ENCODE measurements around the gene PGA3. TPM values are rescaled to one million over a fixed set of nuclear protein-coding genes. Genes with fewer than 3 reads are reported as not detected.

Gene PGA3
- total RNA-seq, 1 donor from 2014 or later = not detected

DNA sequence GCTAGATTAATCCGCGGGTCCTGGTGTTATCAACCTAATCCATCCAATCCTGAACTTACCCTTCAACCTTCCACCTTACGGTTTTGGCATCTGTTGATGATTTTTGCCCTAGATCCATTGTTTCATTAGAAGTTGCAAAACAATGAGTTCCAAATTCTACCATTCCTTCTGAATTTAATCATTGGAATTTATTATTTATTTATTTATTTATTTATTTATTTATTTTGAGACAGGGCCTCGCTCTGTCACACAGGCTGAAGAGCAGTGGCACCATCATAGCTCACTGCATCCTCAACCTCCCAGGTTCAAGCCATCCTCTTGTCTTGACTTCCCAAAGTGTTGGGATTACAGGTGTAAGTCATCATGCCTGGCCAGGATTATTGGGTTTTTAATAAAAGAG lies 21.8 kb upstream of the PGA3 start:
- Mint-ChIP-seq H3K4me1 (ENCODE audit: low read depth) (no peaks in the 10 kb centered on the region), H3K9me3 (ENCODE audit: low read depth) (no peaks in the 10 kb centered on the region), H3K36me3 (ENCODE audit: low read depth) (no peaks in the 10 kb centered on the region), H3K4me3 (ENCODE audit: unreplicated experiment) (no peak overlapping the region), H3K27ac (ENCODE audit: unreplicated experiment) (no peak overlapping the region), H3K27me3 (ENCODE audit: low read depth) (peaks cover 19% of the 10 kb centered on the region)
- TF ChIP-seq, protein P1, sequence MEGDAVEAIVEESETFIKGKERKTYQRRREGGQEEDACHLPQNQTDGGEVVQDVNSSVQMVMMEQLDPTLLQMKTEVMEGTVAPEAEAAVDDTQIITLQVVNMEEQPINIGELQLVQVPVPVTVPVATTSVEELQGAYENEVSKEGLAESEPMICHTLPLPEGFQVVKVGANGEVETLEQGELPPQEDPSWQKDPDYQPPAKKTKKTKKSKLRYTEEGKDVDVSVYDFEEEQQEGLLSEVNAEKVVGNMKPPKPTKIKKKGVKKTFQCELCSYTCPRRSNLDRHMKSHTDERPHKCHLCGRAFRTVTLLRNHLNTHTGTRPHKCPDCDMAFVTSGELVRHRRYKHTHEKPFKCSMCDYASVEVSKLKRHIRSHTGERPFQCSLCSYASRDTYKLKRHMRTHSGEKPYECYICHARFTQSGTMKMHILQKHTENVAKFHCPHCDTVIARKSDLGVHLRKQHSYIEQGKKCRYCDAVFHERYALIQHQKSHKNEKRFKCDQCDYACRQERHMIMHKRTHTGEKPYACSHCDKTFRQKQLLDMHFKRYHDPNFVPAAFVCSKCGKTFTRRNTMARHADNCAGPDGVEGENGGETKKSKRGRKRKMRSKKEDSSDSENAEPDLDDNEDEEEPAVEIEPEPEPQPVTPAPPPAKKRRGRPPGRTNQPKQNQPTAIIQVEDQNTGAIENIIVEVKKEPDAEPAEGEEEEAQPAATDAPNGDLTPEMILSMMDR (IDR thresholded peaks at IDR 0.05) = no peak
- DNase-seq (ENCODE audit: low spot score) = no peak

DNA sequence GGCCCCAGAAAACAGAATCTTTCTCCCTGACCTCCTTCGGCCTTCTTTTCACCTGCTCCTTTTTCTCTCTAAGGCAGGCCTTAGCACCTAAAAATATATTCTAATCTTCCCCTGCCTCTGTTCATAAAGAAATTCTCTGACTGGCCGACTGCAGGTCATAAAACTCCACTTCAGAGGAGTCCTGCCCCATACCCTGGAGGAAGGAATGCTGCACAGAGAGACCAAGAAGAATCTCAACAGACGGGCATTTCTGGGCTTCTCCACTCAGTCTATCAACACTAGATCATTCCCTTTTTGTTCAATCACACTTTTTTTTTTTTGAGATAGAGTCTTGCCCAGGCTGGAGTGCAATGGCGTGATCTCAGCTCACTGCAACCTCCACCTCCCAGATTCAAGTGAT lies 19.7 kb upstream of the PGA3 start:
- H3K36me3 Mint-ChIP-seq (ENCODE audit: low read depth) = no peaks in the 10 kb centered on the region
- no peaks in the 10 kb centered on the region for H3K4me1 Mint-ChIP-seq (ENCODE audit: low read depth)
- no peaks in the 10 kb centered on the region for H3K9me3 Mint-ChIP-seq (ENCODE audit: low read depth)
- no peak overlapping the region for H3K4me3 Mint-ChIP-seq (ENCODE audit: unreplicated experiment)
- no peak overlapping the region for H3K27ac Mint-ChIP-seq (ENCODE audit: unreplicated experiment)
- TF ChIP-seq, protein P1 (IDR thresholded peaks at IDR 0.05) = peak; percentile 40
- peaks cover 16% of the 10 kb centered on the region for H3K27me3 Mint-ChIP-seq (ENCODE audit: low read depth)
- DNase-seq (ENCODE audit: low spot score) = no peak

DNA sequence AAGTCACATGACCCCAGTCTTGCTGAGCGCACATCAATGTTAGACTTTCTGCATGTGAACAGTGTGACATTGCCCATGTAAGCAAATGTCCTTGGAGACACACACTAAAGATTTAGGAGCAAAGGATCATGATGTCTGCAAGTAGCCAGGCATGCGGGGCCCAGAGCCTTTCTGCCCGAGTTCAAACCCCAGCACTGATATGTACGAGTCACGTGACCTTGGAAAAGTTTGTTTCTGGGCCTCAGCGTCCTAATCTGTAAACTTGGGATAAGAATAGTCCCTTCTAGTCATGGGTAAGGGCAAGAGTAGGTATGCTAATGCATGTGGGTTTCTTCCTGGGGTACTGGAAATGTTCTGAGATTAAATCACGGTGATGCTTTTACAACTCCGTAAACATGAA lies 16.8 kb upstream of the PGA3 start:
- no peak overlapping the region for H3K4me3 Mint-ChIP-seq (ENCODE audit: unreplicated experiment)
- no peak for DNase-seq (ENCODE audit: low spot score)
- H3K27ac Mint-ChIP-seq (ENCODE audit: unreplicated experiment) = no peak overlapping the region
- H3K27me3 Mint-ChIP-seq (ENCODE audit: low read depth) = peaks cover 4% of the 10 kb centered on the region
- TF ChIP-seq, protein P1 (IDR thresholded peaks at IDR 0.05) = no peak
- H3K36me3 Mint-ChIP-seq (ENCODE audit: low read depth) = no peaks in the 10 kb centered on the region
- H3K9me3 Mint-ChIP-seq (ENCODE audit: low read depth) = no peaks in the 10 kb centered on the region
- no peaks in the 10 kb centered on the region for H3K4me1 Mint-ChIP-seq (ENCODE audit: low read depth)

DNA sequence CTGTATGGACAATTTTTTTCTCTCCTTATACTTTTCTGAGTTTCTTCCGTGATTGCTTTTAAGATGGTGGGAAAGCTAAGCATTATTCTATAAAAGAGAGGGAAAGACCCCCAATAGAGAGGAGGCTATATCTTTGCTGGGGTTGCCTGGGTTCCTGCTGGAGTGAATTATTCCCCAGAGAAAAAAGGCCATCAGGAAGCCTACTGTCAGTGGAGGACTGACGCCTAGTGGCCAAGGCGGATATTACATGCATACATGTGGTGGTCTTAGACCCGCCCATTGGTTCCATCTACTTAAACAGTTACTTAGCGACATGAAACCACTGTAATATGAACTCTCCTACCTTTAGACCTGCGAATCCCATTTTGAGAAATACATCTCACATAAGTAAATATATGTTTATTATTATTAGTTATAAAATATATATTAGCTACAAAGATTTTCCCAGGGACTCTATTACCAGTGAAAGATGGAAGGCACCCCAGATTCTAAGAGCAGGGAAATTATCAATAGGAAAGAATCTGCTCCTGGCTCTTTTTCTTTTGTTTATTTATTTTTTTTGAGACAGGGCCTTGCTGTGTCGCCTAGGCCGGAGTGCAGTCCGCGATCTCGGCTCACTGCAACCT lies 15.7 kb upstream of the PGA3 start:
- Mint-ChIP-seq H3K4me1 (ENCODE audit: low read depth) (no peaks in the 10 kb centered on the region), H3K36me3 (ENCODE audit: low read depth) (no peaks in the 10 kb centered on the region), H3K27me3 (ENCODE audit: low read depth) (peaks cover 7% of the 10 kb centered on the region), H3K9me3 (ENCODE audit: low read depth) (no peaks in the 10 kb centered on the region), H3K4me3 (ENCODE audit: unreplicated experiment) (no peak overlapping the region), H3K27ac (ENCODE audit: unreplicated experiment) (no peak overlapping the region)
- DNase-seq (ENCODE audit: low spot score) = no peak
- TF ChIP-seq, protein P1 (IDR thresholded peaks at IDR 0.05) = peak; percentile 95

DNA sequence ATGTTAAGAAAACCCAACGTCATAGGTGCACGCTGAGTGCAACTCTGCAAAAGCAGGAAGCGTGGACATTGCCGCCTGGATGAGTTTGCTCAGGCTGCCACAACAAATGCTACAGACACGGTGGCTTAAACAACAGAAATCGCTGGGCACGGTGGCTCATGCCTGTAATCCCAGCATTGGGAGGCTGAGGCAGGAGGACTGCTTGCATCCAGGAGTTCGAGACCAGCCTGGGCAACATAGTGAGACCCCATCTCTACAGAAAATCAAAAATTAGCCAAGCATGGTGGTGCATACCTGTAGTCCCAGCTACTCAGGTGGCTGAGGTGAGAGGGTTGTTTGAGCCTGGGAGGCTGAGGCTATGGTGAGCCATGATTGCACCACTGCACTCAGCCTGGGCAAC lies 13.4 kb upstream of the PGA3 start:
- DNase-seq (ENCODE audit: low spot score) = no peak
- TF ChIP-seq, protein P1 (IDR thresholded peaks at IDR 0.05) = no peak
- H3K4me3 Mint-ChIP-seq (ENCODE audit: unreplicated experiment) = no peak overlapping the region
- H3K9me3 Mint-ChIP-seq (ENCODE audit: low read depth) = no peaks in the 10 kb centered on the region
- no peaks in the 10 kb centered on the region for H3K36me3 Mint-ChIP-seq (ENCODE audit: low read depth)
- no peak overlapping the region for H3K27ac Mint-ChIP-seq (ENCODE audit: unreplicated experiment)
- H3K27me3 Mint-ChIP-seq (ENCODE audit: low read depth) = peaks cover 10% of the 10 kb centered on the region
- H3K4me1 Mint-ChIP-seq (ENCODE audit: low read depth) = no peaks in the 10 kb centered on the region
